HEK293 (cell line): Measurements from ENCODE around the gene PRPF40B.

Source experiments
- GLI4 ChIP-seq: fragments of 450-650 bp; formaldehyde crosslinking; IDR thresholded peaks from 2 replicates; pipeline ENCODE4 v1.5.1; 2016; ENCODE audit warnings: missing biosample characterization, missing genetic modification characterization
- PRDM1 ChIP-seq: fragments of 450-650 bp; formaldehyde crosslinking; IDR thresholded peaks from 2 replicates; pipeline ENCODE4; 2016; ENCODE audit warnings: missing biosample characterization, missing genetic modification characterization
- ZNF133 ChIP-seq: fragments of 450-650 bp; formaldehyde crosslinking; IDR thresholded peaks from 2 replicates; pipeline ENCODE4 v1.5.1; 2016; ENCODE audit warnings: missing biosample characterization, missing genetic modification characterization
- TF ChIP-seq, protein P1 (sequence below): fragments of 450-650 bp; formaldehyde crosslinking; IDR thresholded peaks from 2 replicates; pipeline ENCODE4 v1.5.1; 2016; ENCODE audit warnings: missing biosample characterization, missing genetic modification characterization

GRCh38 chr12:49661746-49662145 is 38.4 kb downstream of the PRPF40B start:
- TF ChIP-seq, protein P1, sequence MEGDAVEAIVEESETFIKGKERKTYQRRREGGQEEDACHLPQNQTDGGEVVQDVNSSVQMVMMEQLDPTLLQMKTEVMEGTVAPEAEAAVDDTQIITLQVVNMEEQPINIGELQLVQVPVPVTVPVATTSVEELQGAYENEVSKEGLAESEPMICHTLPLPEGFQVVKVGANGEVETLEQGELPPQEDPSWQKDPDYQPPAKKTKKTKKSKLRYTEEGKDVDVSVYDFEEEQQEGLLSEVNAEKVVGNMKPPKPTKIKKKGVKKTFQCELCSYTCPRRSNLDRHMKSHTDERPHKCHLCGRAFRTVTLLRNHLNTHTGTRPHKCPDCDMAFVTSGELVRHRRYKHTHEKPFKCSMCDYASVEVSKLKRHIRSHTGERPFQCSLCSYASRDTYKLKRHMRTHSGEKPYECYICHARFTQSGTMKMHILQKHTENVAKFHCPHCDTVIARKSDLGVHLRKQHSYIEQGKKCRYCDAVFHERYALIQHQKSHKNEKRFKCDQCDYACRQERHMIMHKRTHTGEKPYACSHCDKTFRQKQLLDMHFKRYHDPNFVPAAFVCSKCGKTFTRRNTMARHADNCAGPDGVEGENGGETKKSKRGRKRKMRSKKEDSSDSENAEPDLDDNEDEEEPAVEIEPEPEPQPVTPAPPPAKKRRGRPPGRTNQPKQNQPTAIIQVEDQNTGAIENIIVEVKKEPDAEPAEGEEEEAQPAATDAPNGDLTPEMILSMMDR (tag by site-specific recombination), result no peak
- TF ChIP-seq GLI4 (tag by site-specific recombination) (no peak), ZNF133 (tag by site-specific recombination) (no peak), PRDM1 (tag by site-specific recombination) (no peak)
